Hematopoietic multipotent progenitor cell (in vitro differentiated cells): ENCODE measurements around the gene GOLM1. TPM values are rescaled to one million over a fixed set of nuclear protein-coding genes. Genes with fewer than 3 reads are reported as not detected.

Experiments
- DNase-seq, 3 donors: peaks; one replicate each; pipeline ENCODE4 v3.0.0-alpha.2; 2011 to 2015; ENCODE audit warnings: low read depth in 2 of 3, low spot score in 2 of 3
- total RNA-seq: library from RNA; depleted of rRNA; stranded (reverse); fragments of >200 nt; gene quantifications from one replicate; pipeline ENCODE4 v1.2.3, GENCODE V29; 2012

Gene GOLM1
- total RNA-seq, 1 donor, result 1.1 TPM

DNA sequence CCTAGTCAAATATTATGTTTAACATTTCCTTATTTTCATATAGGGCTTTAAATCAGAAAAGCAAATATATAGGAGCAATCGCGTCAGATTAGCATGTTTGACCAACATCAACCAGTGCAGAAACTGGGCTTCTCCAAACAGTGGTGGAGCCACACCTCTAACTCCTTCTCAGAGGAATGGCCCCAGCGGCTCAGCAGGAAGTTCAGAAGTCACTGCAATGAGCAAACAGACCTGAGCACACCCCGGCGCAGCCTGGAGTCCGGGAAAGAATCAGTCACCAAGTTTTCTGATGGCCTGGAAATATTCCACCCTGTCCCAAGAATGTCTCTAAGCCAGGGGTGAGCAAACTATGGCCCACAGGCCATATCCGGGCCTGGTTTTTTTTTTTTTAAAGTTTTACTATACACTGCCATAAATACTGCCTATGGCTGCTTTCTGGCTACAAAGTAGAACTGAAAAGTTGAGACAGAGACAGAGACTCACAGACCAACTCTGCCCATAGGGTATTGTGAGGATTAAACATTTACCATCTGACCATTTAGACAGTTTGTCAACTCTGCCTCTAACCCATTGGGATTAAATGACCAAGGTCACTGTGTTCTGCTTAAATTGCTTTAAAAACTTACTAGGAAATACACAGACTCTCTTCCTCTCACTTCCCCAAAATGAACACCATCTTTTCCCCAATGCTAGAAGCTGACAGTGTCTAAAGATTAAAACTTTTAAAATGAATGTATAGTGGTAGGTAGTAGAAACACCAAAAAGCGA is 5.4 kb downstream of the GOLM1 start:
- no peak for DNase-seq

DNA sequence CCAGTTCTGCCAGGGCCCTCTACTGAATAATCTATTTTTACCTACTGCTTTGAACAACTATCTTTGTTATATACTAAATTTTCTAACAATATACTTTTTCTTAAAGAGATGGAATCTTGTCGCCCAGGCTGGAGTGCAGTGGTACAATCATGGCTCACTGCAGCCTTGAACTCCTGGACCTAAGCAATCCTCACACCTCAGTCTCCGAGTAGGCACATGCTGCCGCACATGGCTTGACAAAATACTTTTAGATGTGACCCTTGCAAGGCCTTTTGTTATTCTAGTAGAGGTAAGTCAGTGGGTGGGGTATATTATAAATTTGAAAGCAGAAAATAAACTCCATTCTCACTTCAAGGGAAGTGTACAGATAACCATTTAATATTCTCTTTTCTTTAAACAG is 7.9 kb downstream of the GOLM1 start:
- no peak for DNase-seq

DNA sequence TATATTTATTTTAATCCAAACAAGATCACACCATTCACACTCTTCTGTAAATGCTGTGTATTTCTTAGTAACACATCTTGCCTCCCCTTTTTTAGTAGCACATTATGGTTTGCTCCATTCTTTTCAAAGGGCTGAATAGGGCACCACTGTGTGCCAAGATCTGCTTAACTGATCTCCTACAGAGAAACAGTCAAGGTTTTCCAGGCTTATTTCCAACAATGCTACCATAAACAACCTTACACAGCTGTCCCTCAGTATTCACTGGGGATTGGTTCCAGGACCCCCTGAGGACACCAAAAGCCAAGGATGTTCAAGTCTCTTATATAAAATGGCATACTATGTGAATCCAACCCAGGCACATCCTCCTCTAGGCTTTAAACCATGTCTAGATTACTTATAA is 16.5 kb downstream of the GOLM1 start:
- DNase-seq, result no peak

DNA sequence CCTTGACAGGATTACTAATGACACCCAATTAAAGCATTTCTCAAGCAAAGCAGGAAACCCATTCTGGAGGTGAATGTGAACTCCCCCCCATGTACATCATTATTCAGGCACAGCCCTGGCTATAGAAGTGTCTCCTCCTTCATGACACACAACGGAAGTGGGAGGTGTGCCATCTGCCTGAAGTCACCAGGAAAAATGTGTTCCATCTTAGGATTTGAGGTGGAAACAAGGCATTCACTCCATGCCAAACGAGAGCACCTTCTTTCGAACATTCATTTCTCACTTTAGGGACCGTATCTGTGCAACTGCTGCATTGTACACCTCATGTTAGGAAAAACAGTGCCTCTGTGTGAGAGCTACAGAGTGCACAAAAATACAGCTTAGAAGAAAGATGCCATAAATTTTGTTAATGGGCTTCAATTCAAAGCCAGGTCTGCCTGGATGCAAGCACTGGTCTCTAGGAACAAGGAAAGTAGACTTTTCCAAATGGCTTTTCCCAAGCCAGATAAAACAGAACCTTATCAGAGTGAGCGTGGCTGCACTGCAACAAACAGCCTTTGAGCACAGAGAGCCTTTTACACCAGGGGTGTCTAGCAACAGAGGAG is 19.4 kb downstream of the GOLM1 start:
- no peak for DNase-seq

DNA sequence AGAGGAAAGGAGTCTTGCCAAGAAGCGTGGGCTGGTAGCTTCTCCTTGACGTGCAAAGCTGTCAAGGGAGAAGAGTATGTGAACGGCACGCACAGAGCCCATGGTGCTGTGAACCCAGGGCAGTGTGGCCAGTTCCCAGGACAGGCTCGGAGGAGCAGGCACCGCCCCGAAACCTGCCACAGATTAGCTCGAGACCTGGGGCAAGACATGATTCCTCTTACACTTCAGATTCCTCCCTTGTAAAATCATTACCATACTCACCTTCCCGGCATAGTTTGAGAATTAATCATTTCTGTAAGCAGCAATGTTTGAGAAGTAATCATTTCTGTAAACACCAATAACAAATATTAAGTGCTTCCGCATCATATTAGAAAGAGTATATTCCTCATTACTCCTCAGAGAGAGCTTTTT is 19.9 kb downstream of the GOLM1 start:
- DNase-seq, result no peak

DNA sequence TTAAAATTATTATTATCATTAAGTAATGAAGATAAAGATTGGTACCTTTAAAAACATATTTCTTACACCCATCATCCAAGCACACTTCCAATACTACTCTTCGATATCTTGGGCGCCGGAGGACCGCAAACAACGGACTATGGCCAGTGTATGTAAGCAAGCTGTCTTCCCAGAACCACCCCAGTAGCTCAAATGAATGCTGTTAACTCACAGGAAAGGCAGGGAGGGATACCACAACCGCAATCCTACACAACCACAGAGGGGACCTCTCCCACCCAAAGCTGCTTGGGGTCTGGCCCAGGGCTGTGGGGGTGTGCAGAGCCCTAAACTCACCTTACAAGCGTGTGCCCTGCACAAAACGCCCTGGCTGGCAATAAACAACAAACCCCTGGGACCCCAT is 20.6 kb downstream of the GOLM1 start:
- no peak for DNase-seq

DNA sequence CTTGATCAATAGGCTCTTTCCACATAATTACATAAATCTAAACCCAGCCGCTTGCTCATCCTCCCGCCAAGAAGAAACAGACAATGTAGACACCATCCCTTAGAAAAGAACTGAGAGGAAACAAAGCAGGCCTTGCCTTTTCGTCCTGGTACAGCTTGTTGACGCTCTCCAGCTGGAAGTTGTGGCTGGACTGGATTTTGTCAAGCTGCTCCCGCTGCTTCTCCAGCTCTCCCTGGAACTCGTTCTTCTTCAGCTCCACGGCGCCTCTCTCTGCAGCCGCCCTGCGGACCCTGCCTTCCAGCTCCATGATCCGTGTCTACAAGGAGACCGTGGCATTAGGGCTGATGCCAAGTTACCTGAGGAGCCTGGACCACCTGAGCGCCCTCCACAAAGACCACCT is 22.1 kb downstream of the GOLM1 start:
- no peak for DNase-seq

DNA sequence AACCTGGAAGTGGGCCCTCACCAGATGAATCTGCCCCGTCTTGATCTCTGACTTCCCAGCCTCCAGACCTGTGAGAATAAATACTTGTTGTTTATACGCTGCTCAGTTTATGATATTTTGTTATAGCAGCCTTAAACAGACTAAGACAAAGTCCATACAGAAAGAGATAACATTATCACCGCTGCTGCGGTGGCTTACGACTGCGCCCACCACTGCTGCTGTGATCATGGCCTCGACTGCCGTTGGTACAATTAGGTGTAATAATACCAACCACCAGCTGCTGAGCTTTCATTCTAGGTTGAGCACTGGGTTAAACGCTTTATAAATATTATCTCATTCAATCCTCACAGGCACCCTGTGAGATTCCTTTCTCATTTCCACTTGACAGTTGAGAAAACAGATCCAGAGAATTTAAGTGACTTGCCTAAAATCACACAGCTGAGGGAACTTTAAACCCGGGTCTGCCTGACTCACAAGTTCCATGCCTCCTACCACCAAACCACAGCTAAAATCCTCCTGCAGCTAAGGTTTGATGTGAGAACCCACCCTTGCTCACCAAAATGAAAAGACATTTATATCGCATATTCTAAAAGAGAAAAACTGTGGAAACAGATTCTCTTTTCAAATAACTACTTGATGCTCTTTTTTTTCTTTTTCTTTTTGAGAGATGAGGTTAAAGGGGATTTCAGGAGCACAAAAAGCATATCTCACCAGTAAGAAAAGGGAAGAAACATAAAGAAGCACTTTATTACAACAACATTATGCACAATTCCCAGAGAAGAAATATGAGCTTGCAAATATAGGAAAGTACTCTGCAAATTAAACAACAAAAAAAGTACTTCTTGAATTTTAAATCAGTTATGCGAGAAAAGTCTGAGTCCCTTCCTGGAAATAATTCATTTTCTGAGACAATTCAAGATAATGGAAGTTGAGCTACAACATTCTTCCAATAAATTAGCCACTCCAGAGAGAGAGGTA is 23.9 kb downstream of the GOLM1 start:
- no peak for DNase-seq

DNA sequence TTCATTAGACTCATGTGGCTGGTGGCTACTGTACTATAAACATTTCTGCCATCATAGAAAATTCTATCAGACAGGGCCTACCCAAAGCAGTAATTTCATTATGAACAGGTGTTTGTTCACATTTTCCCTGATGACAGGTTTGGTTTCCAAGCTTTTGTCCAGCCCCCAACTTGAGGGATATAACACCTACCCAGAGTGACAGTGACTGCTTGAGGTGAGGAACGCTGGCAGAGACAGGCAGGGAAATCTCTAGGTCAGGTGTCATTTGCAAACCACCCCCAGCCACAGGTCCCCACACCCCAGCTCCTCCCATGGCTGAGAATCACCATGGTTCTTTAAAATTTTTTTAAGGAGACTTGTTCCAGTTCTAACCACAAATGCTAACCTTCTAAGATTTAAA is 25.5 kb downstream of the GOLM1 start:
- DNase-seq, result no peak

DNA sequence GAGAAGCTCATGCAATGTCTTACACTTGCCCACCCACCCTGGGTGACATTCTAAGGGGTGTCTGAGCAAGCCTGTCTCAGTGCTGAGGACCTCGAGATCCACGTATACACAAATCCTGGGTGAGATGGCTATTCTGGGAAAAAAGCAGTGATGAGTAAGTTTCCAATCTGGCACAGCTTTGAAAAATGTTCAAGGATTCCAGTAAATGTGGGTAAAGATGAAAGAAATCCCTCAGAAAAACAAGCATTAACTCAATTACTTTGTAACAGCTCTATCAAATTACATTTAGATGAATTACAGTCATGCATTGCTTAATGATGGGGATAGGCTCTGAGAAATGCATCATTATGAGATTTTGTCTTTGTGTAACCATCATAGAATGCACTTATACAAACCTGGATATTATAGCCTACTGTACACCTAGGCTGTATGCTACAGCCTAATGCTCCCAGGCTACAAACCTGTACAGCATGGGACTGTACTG is 26.9 kb downstream of the GOLM1 start:
- DNase-seq, result no peak

DNA sequence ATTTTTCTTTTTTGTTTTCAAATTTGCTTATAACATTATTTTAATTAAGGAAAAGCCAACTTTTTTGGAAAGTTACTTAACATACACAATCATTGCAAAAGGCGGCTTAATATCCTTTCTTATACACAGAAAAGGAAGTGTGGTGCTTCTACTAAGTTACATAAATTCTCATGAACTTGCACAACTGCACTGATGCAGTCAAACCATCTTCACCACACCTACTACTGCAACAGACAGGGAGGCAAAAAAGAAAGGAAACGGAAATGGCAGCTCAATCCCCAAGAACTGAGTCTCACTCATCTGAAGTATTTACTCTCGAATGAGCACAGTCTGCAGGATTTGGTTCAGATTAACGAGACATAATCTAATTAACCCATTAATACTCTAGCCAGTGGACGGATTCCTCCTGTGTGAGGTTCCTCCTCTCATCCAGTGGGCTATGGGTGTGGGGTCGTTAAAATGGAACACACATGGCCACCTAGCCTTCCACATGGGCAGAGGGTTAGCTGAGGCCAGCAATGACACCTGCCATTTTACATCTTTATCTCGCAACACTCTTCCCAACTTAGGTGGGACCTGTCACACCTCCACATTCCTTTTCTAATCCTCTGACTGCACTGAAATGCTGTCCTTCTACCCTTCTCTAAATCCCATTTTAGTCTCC is 30.0 kb downstream of the GOLM1 start:
- DNase-seq, result no peak

DNA sequence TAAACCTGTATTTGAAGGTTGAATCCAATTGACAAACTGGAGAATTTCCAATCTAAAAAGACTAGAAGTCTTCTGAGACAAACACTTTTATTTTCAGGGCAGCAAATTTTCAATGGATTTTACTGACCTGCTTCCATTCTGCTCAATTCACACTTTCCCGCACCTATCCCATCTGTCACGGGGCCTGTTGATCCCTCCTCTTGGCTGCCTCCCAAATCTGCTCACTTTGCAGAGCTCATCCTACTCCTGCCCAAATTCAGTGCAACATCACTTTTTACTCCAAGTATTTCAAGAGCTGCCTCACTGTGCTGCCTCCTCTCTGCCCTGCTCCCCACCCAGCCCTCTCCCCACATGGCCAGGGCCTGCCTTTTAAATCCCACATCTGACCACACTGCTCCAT is 35.1 kb downstream of the GOLM1 start:
- no peak for DNase-seq

DNA sequence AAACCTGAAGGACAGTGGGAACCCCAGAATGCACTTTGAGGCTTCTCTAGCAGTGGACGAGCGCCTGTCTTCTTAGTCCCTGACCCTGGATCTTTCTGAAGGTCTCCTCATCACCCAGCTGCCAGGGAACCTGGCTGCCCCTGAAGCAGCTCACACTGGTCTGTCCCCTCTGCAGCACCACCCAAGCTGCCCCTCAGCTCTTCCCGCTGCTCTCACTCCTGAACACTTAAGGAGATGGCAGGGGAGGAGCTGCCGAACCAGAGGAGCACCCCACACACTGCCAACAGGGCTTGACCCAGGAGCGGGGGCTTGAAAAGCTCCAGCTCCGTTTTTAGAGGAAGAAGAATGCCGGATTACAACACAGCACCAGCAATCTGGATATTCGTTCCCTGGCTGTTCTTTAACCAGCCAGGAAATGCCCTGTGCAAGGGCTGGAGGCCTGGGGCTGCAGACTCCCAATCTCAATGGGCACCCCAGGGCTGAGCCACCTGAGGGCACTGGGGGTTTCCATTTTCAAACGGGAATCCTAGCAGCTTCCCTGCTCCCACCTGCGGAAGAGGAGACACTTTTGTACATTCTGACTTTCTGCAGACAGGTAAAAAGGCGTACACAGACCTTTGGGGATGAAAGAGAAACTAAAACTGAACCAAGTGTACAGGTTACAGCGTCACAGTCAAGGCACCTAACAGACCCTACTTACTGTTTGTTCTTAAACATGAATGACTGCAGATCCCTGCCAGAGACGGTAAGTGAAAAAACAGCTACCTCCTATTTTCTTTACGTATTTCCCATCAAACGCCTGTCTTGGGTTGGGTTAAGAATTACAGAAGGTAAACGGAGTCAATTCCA is 36.3 kb downstream of the GOLM1 start:
- no peak for DNase-seq

DNA sequence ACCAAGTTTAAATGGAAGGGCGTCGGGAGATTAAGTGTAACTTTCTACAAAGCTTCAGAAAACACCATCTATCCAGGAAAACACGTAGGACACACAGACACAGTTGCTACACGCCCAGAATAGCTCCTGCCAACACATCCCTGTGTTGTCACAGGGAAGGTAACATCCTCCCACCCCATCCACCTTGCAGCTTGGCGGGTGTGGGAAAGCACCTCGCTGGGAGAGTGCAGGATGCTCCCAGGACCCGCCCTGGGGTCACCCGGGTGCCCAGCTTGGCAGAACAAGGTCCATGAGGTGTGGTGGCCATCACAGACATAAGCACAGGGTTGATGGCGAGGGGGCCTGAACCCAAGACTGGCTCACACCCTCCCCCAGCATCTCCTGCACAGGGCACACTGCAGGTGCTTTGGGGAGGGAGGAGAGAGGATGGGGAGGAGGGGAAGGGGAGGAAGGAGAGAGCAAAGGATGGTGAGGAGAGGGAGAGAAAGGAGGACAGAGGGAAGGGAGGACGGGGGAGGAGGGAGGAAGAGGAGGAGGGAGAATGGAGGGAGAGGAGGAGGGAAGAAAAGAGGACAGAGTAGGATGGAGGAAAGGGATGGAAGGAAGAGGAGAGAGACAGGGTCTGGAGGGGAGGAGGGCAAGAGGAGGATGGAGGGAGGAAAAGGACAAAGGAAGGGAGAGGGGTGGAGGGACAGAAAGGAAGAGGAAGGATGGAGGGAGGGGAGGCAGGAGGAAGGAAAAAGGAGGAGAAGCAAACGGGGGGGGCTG is 37.2 kb downstream of the GOLM1 start:
- DNase-seq, result no peak

DNA sequence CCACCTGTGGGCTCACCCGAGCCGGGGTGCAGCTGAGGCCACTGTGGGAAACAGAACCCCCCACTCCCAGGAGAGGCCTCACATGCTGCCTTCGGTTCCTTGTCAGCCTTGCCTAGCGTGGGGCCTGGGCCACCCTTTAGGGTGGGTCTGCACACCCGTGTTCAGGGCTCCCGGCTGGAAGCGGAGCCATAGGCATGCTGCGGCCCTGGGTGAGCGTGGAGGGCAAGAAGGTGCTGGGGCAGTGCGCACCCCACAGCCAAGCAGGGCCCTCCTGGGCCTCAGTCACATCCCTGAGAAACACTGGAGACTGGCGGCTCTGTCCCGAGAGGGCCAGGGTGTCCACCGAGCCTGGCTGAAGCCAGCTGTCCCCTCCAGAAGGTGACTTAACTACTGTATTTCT is 41.9 kb downstream of the GOLM1 start:
- DNase-seq, result no peak

DNA sequence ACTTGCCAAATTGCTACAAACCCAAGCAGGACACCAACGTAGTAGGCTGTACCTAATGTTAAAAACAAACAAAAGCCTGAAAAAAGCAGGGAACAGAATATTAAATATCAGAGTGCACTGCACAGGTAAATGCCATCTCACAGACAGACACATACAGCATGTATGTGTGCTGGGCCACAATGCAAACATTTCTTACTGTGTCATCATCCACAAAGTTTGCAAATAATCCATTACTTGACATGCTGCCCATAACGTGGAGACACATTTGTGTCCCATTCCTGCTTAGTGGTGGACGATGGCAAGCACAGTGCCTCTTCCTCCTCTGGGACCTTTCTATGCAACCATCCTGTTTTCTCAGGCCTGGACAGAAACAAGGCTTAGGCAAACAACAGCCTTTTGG is 44.7 kb downstream of the GOLM1 start:
- no peak for DNase-seq

DNA sequence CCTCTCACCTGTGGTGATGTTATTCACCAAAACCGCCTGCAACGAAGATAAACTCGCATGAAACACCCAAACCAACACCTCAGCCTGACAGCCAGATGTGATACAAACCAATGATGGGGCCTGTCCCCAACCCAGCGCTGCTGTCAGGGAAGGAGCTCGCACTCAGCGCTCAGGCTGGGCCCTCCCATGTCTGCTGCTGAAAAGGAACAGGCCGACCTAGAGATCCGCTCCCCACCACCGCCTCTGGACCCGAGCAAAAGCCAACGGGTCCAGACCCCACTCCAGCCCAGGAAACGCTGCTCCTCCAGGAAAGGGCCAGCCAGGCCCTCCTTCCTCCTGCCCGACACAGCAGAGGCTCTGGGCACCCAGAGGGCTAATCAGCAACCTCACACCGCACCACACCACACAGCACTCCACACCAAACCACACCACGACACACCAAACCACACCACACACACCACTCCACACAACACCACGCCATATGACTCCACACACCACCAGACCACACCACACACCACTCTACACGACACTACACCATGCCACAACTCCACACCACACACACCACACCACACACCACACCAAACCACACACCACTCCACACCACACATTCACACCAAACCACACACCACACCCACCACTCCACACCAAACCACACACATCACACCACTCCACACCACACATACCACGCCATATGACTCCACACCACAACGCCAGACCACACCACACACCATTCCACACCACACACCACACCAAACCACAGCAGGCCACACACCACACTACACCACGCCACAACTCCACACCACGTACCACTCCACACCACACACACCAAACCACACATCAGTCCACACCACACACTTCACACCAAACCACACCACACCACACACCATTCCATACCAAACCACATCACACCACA is 46.5 kb downstream of the GOLM1 start:
- no peak for DNase-seq
